Kidney (tissue), 14 donors: ENCODE data around the gene CFHR2. TPM values are rescaled to one million over a fixed set of nuclear protein-coding genes. Genes with fewer than 3 reads are reported as not detected.
"Not testable (repeated sequence)": the region's sequence is repeated elsewhere in the genome, so short reads cannot be mapped to it uniquely, and the experiment has no call there.

ENCODE experiments used
- DNase-seq, 5 donors: peaks; one replicate each; pipeline ENCODE4 v3.0.0-alpha.2; 2013 to 2020
- FAIRE-seq: peaks from 2 replicates; lab custom pipeline; 2012; peaks lifted over from hg19 to GRCh38; lab: Jason Lieb, UNC
- H3K27ac ChIP-seq, 2 donors: one replicate each; pipeline ENCODE4 v1.7.0; 2013; ENCODE audit warnings: low read depth in 2 of 2, low read length in 2 of 2, inconsistent platforms in 1 of 2
- H3K27me3 ChIP-seq: one replicate; pipeline ENCODE4 v1.7.1; 2013; ENCODE audit warnings: low read length, inconsistent platforms; ENCODE audit not compliant: control insufficient read depth, insufficient read depth
- H3K36me3 ChIP-seq, 3 donors: one replicate each; pipeline versions ENCODE4 v1.7.0 to v1.7.1; 2013; ENCODE audit warnings: low read length in 3 of 3, control low read depth in 1 of 3, inconsistent platforms in 1 of 3; ENCODE audit not compliant: insufficient read depth in 3 of 3, control insufficient read depth in 2 of 3
- H3K4me1 ChIP-seq, 3 donors: one replicate each; pipeline versions ENCODE4 v1.7.0 to v1.7.1; 2013; ENCODE audit warnings: low read length in 3 of 3, inconsistent platforms in 1 of 3, low read depth in 1 of 3; ENCODE audit not compliant: control insufficient read depth in 2 of 3, insufficient read depth in 2 of 3
- H3K4me3 ChIP-seq, 3 donors: one replicate each; pipeline versions ENCODE4 v1.7.0 to v1.8.1; 2013; ENCODE audit warnings: low read length in 3 of 3, control low read depth in 1 of 3, inconsistent platforms in 1 of 3
- H3K9ac ChIP-seq, 3 donors: one replicate each; pipeline versions ENCODE4 v1.7.0 to v1.7.1; 2013; ENCODE audit warnings: low read length in 3 of 3, control low read depth in 1 of 3, inconsistent platforms in 1 of 3
- H3K9me3 ChIP-seq, 3 donors: one replicate each; pipeline versions ENCODE4 v1.7.0 to v1.7.1; 2013; ENCODE audit warnings: low read length in 3 of 3, control low read depth in 1 of 3, inconsistent platforms in 1 of 3; ENCODE audit not compliant: control insufficient read depth in 2 of 3, insufficient read depth in 1 of 3
- CTCF ChIP-seq: IDR thresholded peaks from 3 replicates; pipeline ENCODE4 v1.5.1; 2012; ENCODE audit warnings: mild to moderate bottlenecking, moderate library complexity, borderline replicate concordance; ENCODE audit not compliant: insufficient read depth; ENCODE audit errors: extremely low read depth
- intact Hi-C: fragments of 100-400 bp; cut with DNase I; formaldehyde crosslinking; loops from one replicate; pipeline ENCODE4 v1.11.1; 2022
- polyA plus RNA-seq: library from polyadenylated mRNA; stranded (reverse); fragments of 350-450 nt; fragmentation: Illumina TruSeq; extraction: RNeasy Lipid Tissue Mini Kit (QIAGEN cat#74804); gene quantifications from one replicate; pipeline ENCODE4 v1.2.3, GENCODE V29; 2014; ENCODE audit warnings: low read depth, low replicate concordance; ENCODE audit not compliant: insufficient read depth
- total RNA-seq: library from RNA; stranded (reverse); fragmentation: NEBNext Ultra II Directional; extraction: Animal tissue kit (Norgen Biotek cat#: 25700); gene quantifications from one replicate; pipeline ENCODE4 v1.2.1, GENCODE V29; 2021
- donor health status: control.
- donor health status: control.
- donor health status: control.
- donor health status: control.
- donor health status: control.
- donor health status: DM: yes; HTN: yes; CAD: no.
- donor health status: Normal renal cell carcinoma (clear cell type).

CFHR2 gene
- total and polyA plus RNA-seq, 2 donors from 2014 or later = not detected

GRCh38 chr1:196970182-196970581 lies 26.6 kb downstream of the CFHR2 start:
- no peak overlapping the region for H3K9ac ChIP-seq
- H3K9me3 ChIP-seq = no peaks in the 10 kb centered on the region
- no peaks in the 10 kb centered on the region for H3K4me1 ChIP-seq
- no peak overlapping the region for H3K4me3 ChIP-seq
- TF ChIP-seq CTCF = no peak
- intact Hi-C loops = no loop called here
- no peak for FAIRE-seq
- H3K27ac ChIP-seq = no peak overlapping the region
- H3K36me3 ChIP-seq = no peaks in the 10 kb centered on the region
- DNase-seq = no peak
- H3K27me3 ChIP-seq = no peaks in the 10 kb centered on the region

DNA sequence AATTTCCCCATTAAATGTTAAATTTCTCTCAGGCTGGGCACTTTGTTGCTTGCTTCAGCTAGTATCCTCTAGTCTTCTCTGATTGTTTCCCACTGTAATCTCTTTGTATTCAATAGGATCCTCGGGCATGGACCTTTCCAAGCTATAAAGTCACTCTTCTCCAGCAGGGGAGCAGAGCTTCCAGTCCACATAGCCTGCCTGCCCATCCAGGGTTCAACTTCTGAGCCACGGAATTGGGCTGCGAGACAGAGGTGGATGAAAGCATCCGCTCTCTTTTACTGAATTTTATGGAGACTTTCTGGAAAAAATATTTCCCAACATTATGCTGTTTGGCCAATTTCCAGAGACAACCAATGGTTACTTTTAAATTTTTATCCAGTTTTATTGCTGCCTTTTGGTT lies 32.7 kb downstream of the CFHR2 start:
- H3K27ac ChIP-seq = no peak overlapping the region
- intact Hi-C loops = no loop called here
- H3K9ac ChIP-seq = no peak overlapping the region
- H3K4me1 ChIP-seq = no peaks in the 10 kb centered on the region
- no peak for DNase-seq
- TF ChIP-seq CTCF = no peak
- H3K36me3 ChIP-seq = no peaks in the 10 kb centered on the region
- no peak overlapping the region for H3K4me3 ChIP-seq
- FAIRE-seq = no peak
- no peaks in the 10 kb centered on the region for H3K27me3 ChIP-seq
- H3K9me3 ChIP-seq = no peaks in the 10 kb centered on the region

DNA sequence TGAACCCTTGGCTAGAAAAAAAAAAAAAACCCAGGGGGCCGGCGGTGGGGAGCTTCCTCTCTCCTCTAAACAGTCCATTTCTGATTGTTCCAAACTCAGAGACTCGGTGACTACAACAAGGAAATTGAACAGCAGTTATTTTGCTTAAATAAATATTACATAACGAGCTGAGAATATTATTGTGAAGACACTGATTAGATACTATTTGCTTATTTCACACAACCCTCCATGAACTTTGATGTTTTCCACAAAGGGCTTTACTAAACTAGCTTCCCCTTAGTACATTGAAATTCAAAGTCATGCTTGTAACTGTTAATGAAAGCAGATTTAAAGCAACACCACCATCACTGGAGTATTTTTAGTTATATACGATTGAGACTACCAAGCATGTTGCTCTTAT lies 33.7 kb downstream of the CFHR2 start, which contains the start of gene CFHR5:
CFHR5 (plus strand) TSS at position 279 of the 400 bp plus-strand sequence; CDS start at position 388, 109 bp downstream.
- Histone ChIP-seq H3K27ac (no peak within 1 kb of the TSS), H3K4me3 (no peak within 1 kb of the TSS), H3K9ac (no peak within 1 kb of the TSS), H3K9me3 (no peaks in the 10 kb centered on the region), H3K27me3 (no peaks in the 10 kb centered on the region), H3K4me1 (no peaks in the 10 kb centered on the region), H3K36me3 (no peaks in the 10 kb centered on the region)
- intact Hi-C loops = no loop called here
- TF ChIP-seq CTCF = no peak
- FAIRE-seq = no peak
- DNase-seq = no peak

DNA sequence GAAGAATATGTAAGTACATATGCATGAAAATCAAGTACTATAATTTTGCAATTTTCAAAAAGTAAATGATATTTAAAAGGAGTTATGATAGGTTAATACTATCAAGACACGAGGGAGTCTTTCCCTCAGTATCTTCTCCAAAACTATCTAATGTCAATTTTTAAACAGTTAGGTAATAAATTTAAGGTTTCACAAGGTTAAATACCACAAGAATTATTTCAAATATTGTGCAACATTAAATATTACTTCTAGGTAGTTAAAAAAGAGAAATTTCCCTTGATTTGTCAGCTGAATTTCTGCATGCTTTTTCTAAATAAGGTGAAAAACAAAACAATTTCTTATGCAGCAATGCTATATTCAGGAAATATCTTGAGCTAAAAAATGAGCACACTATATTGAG lies 37.3 kb downstream of the CFHR2 start:
- DNase-seq = no peak
- TF ChIP-seq CTCF = no peak
- Histone ChIP-seq H3K27me3 (no peaks in the 10 kb centered on the region), H3K4me1 (no peaks in the 10 kb centered on the region), H3K36me3 (no peaks in the 10 kb centered on the region), H3K9me3 (no peaks in the 10 kb centered on the region), H3K9ac (no peak overlapping the region), H3K4me3 (no peak overlapping the region), H3K27ac (no peak overlapping the region)
- FAIRE-seq = no peak
- intact Hi-C loops = no loop called here

- FAIRE-seq, H3K4me1 ChIP-seq, H3K27ac ChIP-seq, H3K9me3 ChIP-seq, H3K36me3 ChIP-seq, H3K9ac ChIP-seq, intact Hi-C loops, H3K4me3 ChIP-seq, H3K27me3 ChIP-seq, DNase-seq: not testable (repeated sequence)
These were observed 38.7 kb downstream of the CFHR2 start for GRCh38 chr1:196982247-196982646.
